HEK293 (cell line): ENCODE data around the gene PRR18.

Experiments used
- CTCF ChIP-seq: fragments of 450-650 bp; formaldehyde crosslinking; IDR thresholded peaks from 2 replicates; pipeline ENCODE4 v1.5.1; 2016; ENCODE audit warnings: missing biosample characterization, missing genetic modification characterization
- TCF7L2 ChIP-seq: IDR thresholded peaks from 2 replicates; pipeline ENCODE4 v1.6.1; 2011; ENCODE audit warnings: low read depth, mild to moderate bottlenecking, inconsistent platforms, low read length, moderate library complexity, borderline replicate concordance
- ZNF133 ChIP-seq: fragments of 450-650 bp; formaldehyde crosslinking; IDR thresholded peaks from 2 replicates; pipeline ENCODE4 v1.5.1; 2016; ENCODE audit warnings: missing biosample characterization, missing genetic modification characterization

DNA sequence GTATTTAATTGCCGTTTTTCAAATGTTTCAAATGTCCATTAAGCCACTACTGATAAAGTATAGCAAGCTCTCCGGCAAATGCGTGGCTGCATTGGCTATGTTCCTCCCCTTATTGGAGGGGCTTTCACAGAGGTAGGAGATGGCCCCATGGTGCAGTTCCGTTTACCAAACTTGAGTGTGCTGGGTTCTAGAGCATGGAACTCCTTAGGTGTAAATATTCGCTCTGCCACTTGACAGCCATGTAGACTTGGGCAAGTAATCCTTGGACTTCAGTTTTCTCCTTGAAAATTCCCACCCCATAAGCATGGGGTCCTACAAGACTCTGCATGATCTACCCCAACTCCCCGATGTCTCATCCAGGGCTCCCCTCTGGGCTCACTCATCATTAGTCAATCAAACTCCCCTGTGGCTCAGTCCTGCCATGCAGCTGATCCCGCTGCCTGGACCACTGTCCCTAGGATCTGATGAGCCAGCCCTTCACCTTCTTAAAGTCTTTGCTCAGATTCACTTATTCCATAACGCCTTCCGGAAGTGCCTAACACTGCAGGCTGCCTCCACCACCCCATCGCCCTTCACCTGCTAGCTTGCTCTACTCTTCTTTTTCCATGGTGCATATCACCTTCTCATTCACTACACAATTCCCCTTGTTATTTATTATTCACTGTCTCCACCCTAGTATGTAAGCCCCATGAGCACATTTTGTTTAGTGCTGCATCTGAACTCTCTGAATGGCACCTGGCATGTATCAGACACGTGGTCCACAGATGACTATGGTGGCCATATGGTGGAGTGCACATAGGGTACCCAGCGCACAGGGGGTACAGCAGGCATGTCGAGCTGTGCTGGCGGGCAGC is 18.8 kb downstream of the PRR18 start:
- TF ChIP-seq CTCF (tag by site-specific recombination) (no peak), ZNF133 (no peak), TCF7L2 (no peak)
